ENCODE data around the gene CD19. TPM values are rescaled to one million over a fixed set of nuclear protein-coding genes. Genes with fewer than 3 reads are reported as not detected.
A peak's percentile ranks its signal among the peaks of the same experiment; 100 is the strongest.
"Not testable (repeated sequence)": the region's sequence is repeated elsewhere in the genome, so short reads cannot be mapped to it uniquely, and the experiment has no call there.

CD19 gene
- 1 to 10 TPM in 1 of 5 experiments, under 1 TPM in 4; 0.22 to 3.0 (median 0.32) TPM for total RNA-seq
- polyA plus RNA-seq = under 1 TPM; 0.40 to 0.58 TPM
- 0.54 reads per million for total RNA-seq

- H3K9me3 ChIP-seq (ENCODE audit: control insufficient read depth in 2 of 3, low read length in 3 of 3) = no peaks in the 10 kb centered on the region
- intact Hi-C loops (cut with micrococcal nuclease) = no loop called here
- no peak within 1 kb of the TSS for H3K4me3 Mint-ChIP-seq
- ATAC-seq (no peak), DNase-seq (no peak)
- peak within 1 kb of the TSS; percentile 45 for H3K27ac ChIP-seq (ENCODE audit: low read depth, low read length)
- H3K9me3 Mint-ChIP-seq = peaks cover 0 to 7% (median 0%) of the 10 kb centered on the region in 11 donors
- no peaks in the 10 kb centered on the region for H3K36me3 ChIP-seq (ENCODE audit: control insufficient read depth in 2 of 3, insufficient read depth in 3 of 3, low read length in 3 of 3)
- H3K4me3 ChIP-seq (ENCODE audit: low read length) = no peak within 1 kb of the TSS
- H3K27me3 ChIP-seq (ENCODE audit: control insufficient read depth in 2 of 2, insufficient read depth in 2 of 2, low read length in 2 of 2) = no peaks in the 10 kb centered on the region
- H3K36me3 Mint-ChIP-seq = peaks cover 0 to 2% (median 0%) of the 10 kb centered on the region in 5 donors
- ChIA-PET POLR2A (interaction anchor here (0.7 kb wide), 1 partner anchor 110 kb away, joined by 3 read pairs; no protein-coding TSS in a partner anchor), CTCF (interaction anchor here (1.2 kb wide), 1 partner anchor 13 kb away, joined by 3 read pairs; no protein-coding TSS in a partner anchor)
- peaks cover 5 to 12% of the 10 kb centered on the region in 2 donors for H3K4me1 ChIP-seq (ENCODE audit: control insufficient read depth in 2 of 2, insufficient read depth in 2 of 2, low read length in 2 of 2)
- peaks cover 15 to 34% (median 27%) of the 10 kb centered on the region in 7 donors for H3K4me1 Mint-ChIP-seq
- peak within 1 kb of the TSS; percentile 10 to 91 (median 77) for H3K27ac Mint-ChIP-seq
- no peaks in the 10 kb centered on the region for H3K27me3 Mint-ChIP-seq
These were observed at the start of gene CD19 for GRCh38 chr16:28931801-28932225. CD19 (plus strand) TSS chr16:28931971; CDS start chr16:28932001, 30 bp downstream.

- no peak for DNase-seq
- H3K27me3 ChIP-seq (ENCODE audit: control insufficient read depth in 2 of 2, insufficient read depth in 2 of 2, low read length in 2 of 2) = no peaks in the 10 kb centered on the region
- intact Hi-C loops (cut with micrococcal nuclease) = no loop called here
- peaks cover 0 to 16% of the 10 kb centered on the region in 2 donors for H3K4me1 ChIP-seq (ENCODE audit: control insufficient read depth in 2 of 2, insufficient read depth in 2 of 2, low read length in 2 of 2)
- ATAC-seq = no peak
- peaks cover 0 to 3% (median 0%) of the 10 kb centered on the region in 11 donors for H3K9me3 Mint-ChIP-seq
- ChIA-PET CTCF (no interaction called here), POLR2A (no interaction called here)
- no peak overlapping the region for H3K27ac Mint-ChIP-seq
- H3K4me1 Mint-ChIP-seq = peaks cover 0 to 19% (median 13%) of the 10 kb centered on the region in 7 donors
- no peaks in the 10 kb centered on the region for H3K9me3 ChIP-seq (ENCODE audit: control insufficient read depth in 2 of 3, low read length in 3 of 3)
- H3K27ac ChIP-seq (ENCODE audit: low read depth, low read length) = no peak overlapping the region
- no peak overlapping the region for H3K4me3 ChIP-seq (ENCODE audit: low read length)
- H3K4me3 Mint-ChIP-seq = no peak overlapping the region
- H3K36me3 ChIP-seq (ENCODE audit: control insufficient read depth in 2 of 3, insufficient read depth in 3 of 3, low read length in 3 of 3) = no peaks in the 10 kb centered on the region
- H3K36me3 Mint-ChIP-seq = peaks cover 0 to 4% (median 0%) of the 10 kb centered on the region in 5 donors
- peaks cover 3 to 14% (median 9%) of the 10 kb centered on the region in 5 donors for H3K27me3 Mint-ChIP-seq
These were observed 49.1 kb upstream of the CD19 start for GRCh38 chr16:28882551-28883160.

- CTCF ChIA-PET = no interaction called here
- POLR2A ChIA-PET = no interaction called here
These were observed 48.4 kb upstream of the CD19 start for GRCh38 chr16:28883221-28883996.

GRCh38 chr16:28884045-28884444 is 47.7 kb upstream of the CD19 start:
- ATAC-seq (no peak), DNase-seq (no peak)
- Histone ChIP-seq H3K27me3 (ENCODE audit: control insufficient read depth in 2 of 2, insufficient read depth in 2 of 2, low read length in 2 of 2) (no peaks in the 10 kb centered on the region), H3K27ac (ENCODE audit: low read depth, low read length) (no peak overlapping the region), H3K36me3 (ENCODE audit: control insufficient read depth in 2 of 3, insufficient read depth in 3 of 3, low read length in 3 of 3) (no peaks in the 10 kb centered on the region), H3K4me1 (ENCODE audit: control insufficient read depth in 2 of 2, insufficient read depth in 2 of 2, low read length in 2 of 2) (peaks cover 0 to 12% of the 10 kb centered on the region in 2 donors), H3K4me3 (ENCODE audit: low read length) (no peak overlapping the region), H3K9me3 (ENCODE audit: control insufficient read depth in 2 of 3, low read length in 3 of 3) (no peaks in the 10 kb centered on the region)
- intact Hi-C loops (cut with micrococcal nuclease) = no loop called here
- Mint-ChIP-seq H3K9me3 (peaks cover 0 to 2% (median 0%) of the 10 kb centered on the region in 11 donors), H3K4me1 (peaks cover 0 to 18% (median 11%) of the 10 kb centered on the region in 7 donors), H3K36me3 (peaks cover 0 to 4% (median 0%) of the 10 kb centered on the region in 5 donors), H3K4me3 (peak overlapping the region in 1 of 10 donors; percentile 63), H3K27ac (peak overlapping the region in 1 of 9 donors; percentile 48), H3K27me3 (peaks cover 3 to 14% (median 9%) of the 10 kb centered on the region in 5 donors)
- CTCF ChIA-PET = no interaction called here
- POLR2A ChIA-PET = no interaction called here

More at GRCh38 chr16:28883221-28883996, 48.4 kb upstream of the CD19 start:
- DNase-seq (no peak), ATAC-seq (no peak)
- H3K27me3 ChIP-seq (ENCODE audit: control insufficient read depth in 2 of 2, insufficient read depth in 2 of 2, low read length in 2 of 2) = no peaks in the 10 kb centered on the region
- no peak overlapping the region for H3K4me3 ChIP-seq (ENCODE audit: low read length)
- peaks cover 0 to 16% of the 10 kb centered on the region in 2 donors for H3K4me1 ChIP-seq (ENCODE audit: control insufficient read depth in 2 of 2, insufficient read depth in 2 of 2, low read length in 2 of 2)
- peaks cover 3 to 14% (median 9%) of the 10 kb centered on the region in 5 donors for H3K27me3 Mint-ChIP-seq
- no peak overlapping the region for H3K4me3 Mint-ChIP-seq
- peaks cover 0 to 19% (median 13%) of the 10 kb centered on the region in 7 donors for H3K4me1 Mint-ChIP-seq
- peaks cover 0 to 2% (median 0%) of the 10 kb centered on the region in 11 donors for H3K9me3 Mint-ChIP-seq
- no peaks in the 10 kb centered on the region for H3K9me3 ChIP-seq (ENCODE audit: control insufficient read depth in 2 of 3, low read length in 3 of 3)
- peaks cover 0 to 4% (median 0%) of the 10 kb centered on the region in 5 donors for H3K36me3 Mint-ChIP-seq
- intact Hi-C loops (cut with micrococcal nuclease) = no loop called here
- peak overlapping the region in 1 of 9 donors; percentile 48 for H3K27ac Mint-ChIP-seq
- no peaks in the 10 kb centered on the region for H3K36me3 ChIP-seq (ENCODE audit: control insufficient read depth in 2 of 3, insufficient read depth in 3 of 3, low read length in 3 of 3)
- H3K27ac ChIP-seq (ENCODE audit: low read depth, low read length) = no peak overlapping the region

GRCh38 chr16:28886945-28887344 is 44.8 kb upstream of the CD19 start:
- Histone ChIP-seq H3K36me3 (ENCODE audit: control insufficient read depth in 2 of 3, insufficient read depth in 3 of 3, low read length in 3 of 3) (no peaks in the 10 kb centered on the region), H3K4me1 (ENCODE audit: control insufficient read depth in 2 of 2, insufficient read depth in 2 of 2, low read length in 2 of 2) (no peaks in the 10 kb centered on the region), H3K27ac (ENCODE audit: low read depth, low read length) (no peak overlapping the region), H3K9me3 (ENCODE audit: control insufficient read depth in 2 of 3, low read length in 3 of 3) (no peaks in the 10 kb centered on the region), H3K4me3 (ENCODE audit: low read length) (no peak overlapping the region), H3K27me3 (ENCODE audit: control insufficient read depth in 2 of 2, insufficient read depth in 2 of 2, low read length in 2 of 2) (no peaks in the 10 kb centered on the region)
- POLR2A ChIA-PET = interaction anchor here (0.7 kb wide), 1 partner anchor 25 kb away, joined by 3 read pairs; no protein-coding TSS in a partner anchor
- Mint-ChIP-seq H3K4me3 (no peak overlapping the region), H3K36me3 (no peaks in the 10 kb centered on the region), H3K4me1 (peaks cover 0 to 4% (median 0%) of the 10 kb centered on the region in 7 donors), H3K9me3 (peaks cover 0 to 2% (median 0%) of the 10 kb centered on the region in 11 donors), H3K27ac (no peak overlapping the region), H3K27me3 (peaks cover 0 to 6% (median 0%) of the 10 kb centered on the region in 5 donors)
- no peak for ATAC-seq
- intact Hi-C loops (cut with micrococcal nuclease) = no loop called here
- no peak for DNase-seq
- CTCF ChIA-PET = interaction anchor here (0.7 kb wide), 1 partner anchor 41 kb away, joined by 3 read pairs; the partner anchor contains the start of gene TUFM

GRCh38 chr16:28890355-28890754 is 41.4 kb upstream of the CD19 start:
- H3K4me3 ChIP-seq (ENCODE audit: low read length); H3K36me3 Mint-ChIP-seq; H3K27ac ChIP-seq (ENCODE audit: low read depth, low read length); ATAC-seq; H3K27me3 ChIP-seq (ENCODE audit: control insufficient read depth in 2 of 2, insufficient read depth in 2 of 2, low read length in 2 of 2); H3K4me3 Mint-ChIP-seq; H3K4me1 ChIP-seq (ENCODE audit: control insufficient read depth in 2 of 2, insufficient read depth in 2 of 2, low read length in 2 of 2); intact Hi-C loops (cut with micrococcal nuclease); H3K27ac Mint-ChIP-seq; DNase-seq; H3K36me3 ChIP-seq (ENCODE audit: control insufficient read depth in 2 of 3, insufficient read depth in 3 of 3, low read length in 3 of 3); H3K4me1 Mint-ChIP-seq; H3K9me3 Mint-ChIP-seq; POLR2A ChIA-PET; H3K27me3 Mint-ChIP-seq; H3K9me3 ChIP-seq (ENCODE audit: control insufficient read depth in 2 of 3, low read length in 3 of 3): not testable (repeated sequence)
- CTCF ChIA-PET = interaction anchor here (1.8 kb wide), 1 partner anchor 55 kb away, joined by 4 read pairs; no protein-coding TSS in a partner anchor

Data from naive thymus-derived CD4-positive, alpha-beta T cell (primary cell).